Bone marrow (tissue), 2 donors: Measurements from ENCODE around the gene CDH4.
"Not testable (repeated sequence)": the region's sequence is repeated elsewhere in the genome, so short reads cannot be mapped to it uniquely, and the experiment has no call there.

Experiments used
- DNase-seq, 2 donors: peaks; one replicate each; lab custom pipeline; 2025; lab: John Stamatoyannopoulos, UW

The CDH4 gene

GRCh38 chr20:61459705-61460104 lies 207.6 kb downstream of the CDH4 start:
- no peak for DNase-seq

- no peak for DNase-seq
Observed at GRCh38 chr20:61460261-61461052, 208.4 kb downstream of the CDH4 start.

- no peak for DNase-seq
Observed at GRCh38 chr20:61461461-61461860, 209.4 kb downstream of the CDH4 start.

- no peak for DNase-seq
Observed at GRCh38 chr20:61464307-61465303, 212.5 kb downstream of the CDH4 start.

GRCh38 chr20:61475729-61476128 lies 223.7 kb downstream of the CDH4 start:
- DNase-seq = no peak

GRCh38 chr20:61476956-61477355 lies 224.9 kb downstream of the CDH4 start:
- DNase-seq = no peak

- DNase-seq = no peak
Observed at GRCh38 chr20:61477451-61477861, 225.4 kb downstream of the CDH4 start.

- DNase-seq = no peak
Observed at GRCh38 chr20:61478094-61478493, 226.0 kb downstream of the CDH4 start.

- DNase-seq = no peak
Observed at GRCh38 chr20:61478611-61479305, 226.7 kb downstream of the CDH4 start.

GRCh38 chr20:61479433-61479832 lies 227.4 kb downstream of the CDH4 start:
- not testable (repeated sequence) for DNase-seq

- DNase-seq = no peak
Observed at GRCh38 chr20:61480158-61480825, 228.2 kb downstream of the CDH4 start.

- no peak for DNase-seq
Observed at GRCh38 chr20:61482056-61482887, 230.2 kb downstream of the CDH4 start.

- no peak for DNase-seq
Observed at GRCh38 chr20:61482901-61483300, 230.8 kb downstream of the CDH4 start.

GRCh38 chr20:61483336-61484067 lies 231.4 kb downstream of the CDH4 start:
- DNase-seq = no peak

- no peak for DNase-seq
Observed at GRCh38 chr20:61486198-61486597, 234.1 kb downstream of the CDH4 start.

- DNase-seq = no peak
Observed at GRCh38 chr20:61487346-61487996, 235.4 kb downstream of the CDH4 start.

- no peak for DNase-seq
Observed at GRCh38 chr20:61487997-61488371, 235.9 kb downstream of the CDH4 start.

GRCh38 chr20:61490721-61491120 lies 238.7 kb downstream of the CDH4 start:
- DNase-seq = no peak

GRCh38 chr20:61492065-61492464 lies 240.0 kb downstream of the CDH4 start:
- DNase-seq = no peak
